ENCODE results near the gene SIRT3. TPM values are rescaled to one million over a fixed set of nuclear protein-coding genes. Genes with fewer than 3 reads are reported as not detected.
"Not testable (repeated sequence)": the region's sequence is repeated elsewhere in the genome, so short reads cannot be mapped to it uniquely, and the experiment has no call there.

Gene SIRT3
- total RNA-seq, 1 donor from 2014 or later = 33.2 TPM

GRCh38 chr11:241634-242033, 5.5 kb upstream of the SIRT3 start:
- no peaks in the 10 kb centered on the region for H3K27me3 Mint-ChIP-seq (ENCODE audit: low read depth)
- no peaks in the 10 kb centered on the region for H3K9me3 Mint-ChIP-seq
- H3K4me3 Mint-ChIP-seq = no peak overlapping the region
- peaks cover 14% of the 10 kb centered on the region for H3K4me1 Mint-ChIP-seq
- H3K36me3 Mint-ChIP-seq = peaks cover 35% of the 10 kb centered on the region
- no peak for DNase-seq (ENCODE audit: low spot score in 2 of 2, unreplicated experiment in 2 of 2)
- H3K27ac Mint-ChIP-seq = no peak overlapping the region
- TF ChIP-seq CTCF (IDR thresholded peaks at IDR 0.05; ENCODE audit: unreplicated experiment) = no peak

GRCh38 chr11:240315-240714, 4.2 kb upstream of the SIRT3 start:
- DNase-seq (ENCODE audit: low spot score in 2 of 2, unreplicated experiment in 2 of 2) = no peak
- no peak overlapping the region for H3K27ac Mint-ChIP-seq
- H3K36me3 Mint-ChIP-seq = peaks cover 27% of the 10 kb centered on the region
- no peak for TF ChIP-seq CTCF (IDR thresholded peaks at IDR 0.05; ENCODE audit: unreplicated experiment)
- H3K9me3 Mint-ChIP-seq = no peaks in the 10 kb centered on the region
- peaks cover 17% of the 10 kb centered on the region for H3K4me1 Mint-ChIP-seq
- no peak overlapping the region for H3K4me3 Mint-ChIP-seq
- H3K27me3 Mint-ChIP-seq (ENCODE audit: low read depth) = no peaks in the 10 kb centered on the region

GRCh38 chr11:238346-238745, 2.2 kb upstream of the SIRT3 start:
- not testable (repeated sequence) for H3K9me3 Mint-ChIP-seq; DNase-seq (ENCODE audit: low spot score in 2 of 2, unreplicated experiment in 2 of 2); H3K27me3 Mint-ChIP-seq (ENCODE audit: low read depth)
- peaks cover 22% of the 10 kb centered on the region for H3K4me1 Mint-ChIP-seq
- H3K27ac Mint-ChIP-seq = peak overlapping the region; percentile 12
- H3K36me3 Mint-ChIP-seq = peaks cover 19% of the 10 kb centered on the region
- peak overlapping the region; percentile 97 for H3K4me3 Mint-ChIP-seq

- peaks cover 18% of the 10 kb centered on the region for H3K36me3 Mint-ChIP-seq
- H3K4me1 Mint-ChIP-seq = peaks cover 22% of the 10 kb centered on the region
- TF ChIP-seq CTCF (IDR thresholded peaks at IDR 0.05; ENCODE audit: unreplicated experiment) = peak; percentile 10
- no peaks in the 10 kb centered on the region for H3K9me3 Mint-ChIP-seq
- H3K27me3 Mint-ChIP-seq (ENCODE audit: low read depth) = no peaks in the 10 kb centered on the region
- peak; percentile 68 to 89 for DNase-seq (ENCODE audit: low spot score in 2 of 2, unreplicated experiment in 2 of 2)
- peak within 1 kb of the TSS; percentile 100 for H3K27ac Mint-ChIP-seq
- H3K4me3 Mint-ChIP-seq = peak within 1 kb of the TSS; percentile 97
These were observed 929 bp upstream of the SIRT3 start, which contains the start of gene PSMD13 for GRCh38 chr11:236774-237767. TSS of gene PSMD13 (plus strand) at chr11:236976. CDS start at chr11:237050, 74 bp downstream.

- peak overlapping the region; percentile 91 for H3K4me3 Mint-ChIP-seq
- no peaks in the 10 kb centered on the region for H3K27me3 Mint-ChIP-seq (ENCODE audit: low read depth)
- no peaks in the 10 kb centered on the region for H3K9me3 Mint-ChIP-seq
- H3K27ac Mint-ChIP-seq = peak overlapping the region; percentile 94
- DNase-seq (ENCODE audit: low spot score in 2 of 2, unreplicated experiment in 2 of 2) = no peak
- no peak for TF ChIP-seq CTCF (IDR thresholded peaks at IDR 0.05; ENCODE audit: unreplicated experiment)
- peaks cover 22% of the 10 kb centered on the region for H3K4me1 Mint-ChIP-seq
- peaks cover 12% of the 10 kb centered on the region for H3K36me3 Mint-ChIP-seq
These were observed 539 bp downstream of the SIRT3 start for GRCh38 chr11:235609-235996.

GRCh38 chr11:235180-235579, 962 bp downstream of the SIRT3 start:
- no peaks in the 10 kb centered on the region for H3K9me3 Mint-ChIP-seq
- DNase-seq (ENCODE audit: low spot score in 2 of 2, unreplicated experiment in 2 of 2) = no peak
- TF ChIP-seq CTCF (IDR thresholded peaks at IDR 0.05; ENCODE audit: unreplicated experiment) = no peak
- peak overlapping the region; percentile 94 for H3K27ac Mint-ChIP-seq
- H3K4me3 Mint-ChIP-seq = peak overlapping the region; percentile 91
- peaks cover 11% of the 10 kb centered on the region for H3K36me3 Mint-ChIP-seq
- no peaks in the 10 kb centered on the region for H3K27me3 Mint-ChIP-seq (ENCODE audit: low read depth)
- peaks cover 22% of the 10 kb centered on the region for H3K4me1 Mint-ChIP-seq
